ENCODE data around the gene OR2T5.
"Not testable (repeated sequence)": the region's sequence is repeated elsewhere in the genome, so short reads cannot be mapped to it uniquely, and the experiment has no call there.

DNA sequence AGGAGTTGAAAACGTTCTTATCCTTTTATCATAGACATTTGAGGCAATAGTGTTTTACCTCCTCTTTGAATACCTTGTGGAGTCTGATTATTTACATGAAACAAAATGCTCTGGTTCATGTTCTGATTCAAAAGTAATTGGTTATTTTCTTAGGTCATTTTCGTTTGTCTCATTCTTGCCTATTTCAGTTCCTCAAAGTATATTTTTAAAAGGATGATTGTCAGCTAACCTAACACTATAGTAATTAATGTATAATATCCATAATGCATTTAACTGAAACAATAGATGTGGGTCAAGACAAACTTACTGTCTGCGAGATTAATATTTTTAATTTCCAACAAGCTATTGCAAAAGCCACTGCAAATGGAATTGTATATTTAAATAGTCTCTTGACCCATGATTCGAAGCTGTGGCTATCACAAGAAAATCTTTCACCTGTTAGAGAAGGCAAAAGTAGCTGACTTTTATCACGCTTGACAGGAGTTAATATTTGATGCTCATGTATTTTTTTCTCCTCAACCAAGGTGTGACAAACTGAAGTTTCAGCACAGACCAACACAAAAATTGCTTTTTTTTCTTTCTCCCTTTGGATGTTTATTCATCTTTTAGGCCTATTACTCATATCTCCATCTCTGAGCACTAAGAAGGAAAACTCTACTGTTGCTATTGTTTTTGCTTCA, 37.8 kb upstream of the OR2T5 start:
- TF ChIP-seq, protein P1, sequence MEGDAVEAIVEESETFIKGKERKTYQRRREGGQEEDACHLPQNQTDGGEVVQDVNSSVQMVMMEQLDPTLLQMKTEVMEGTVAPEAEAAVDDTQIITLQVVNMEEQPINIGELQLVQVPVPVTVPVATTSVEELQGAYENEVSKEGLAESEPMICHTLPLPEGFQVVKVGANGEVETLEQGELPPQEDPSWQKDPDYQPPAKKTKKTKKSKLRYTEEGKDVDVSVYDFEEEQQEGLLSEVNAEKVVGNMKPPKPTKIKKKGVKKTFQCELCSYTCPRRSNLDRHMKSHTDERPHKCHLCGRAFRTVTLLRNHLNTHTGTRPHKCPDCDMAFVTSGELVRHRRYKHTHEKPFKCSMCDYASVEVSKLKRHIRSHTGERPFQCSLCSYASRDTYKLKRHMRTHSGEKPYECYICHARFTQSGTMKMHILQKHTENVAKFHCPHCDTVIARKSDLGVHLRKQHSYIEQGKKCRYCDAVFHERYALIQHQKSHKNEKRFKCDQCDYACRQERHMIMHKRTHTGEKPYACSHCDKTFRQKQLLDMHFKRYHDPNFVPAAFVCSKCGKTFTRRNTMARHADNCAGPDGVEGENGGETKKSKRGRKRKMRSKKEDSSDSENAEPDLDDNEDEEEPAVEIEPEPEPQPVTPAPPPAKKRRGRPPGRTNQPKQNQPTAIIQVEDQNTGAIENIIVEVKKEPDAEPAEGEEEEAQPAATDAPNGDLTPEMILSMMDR (IDR thresholded peaks at IDR 0.05) = not testable (repeated sequence)
- not testable (repeated sequence) for TF ChIP-seq POLR2A (IDR thresholded peaks at IDR 0.05)

All from upper lobe of left lung (tissue), 4 donors.